HepG2 (cell line): ENCODE results near the gene SLC25A19. TPM values are rescaled to one million over a fixed set of nuclear protein-coding genes. Genes with fewer than 3 reads are reported as not detected.

Experiments
- DPF2 ChIP-seq: sonication (generic); formaldehyde crosslinking; IDR thresholded peaks from 2 replicates; pipeline ENCODE4 v1.4.0; 2020; ENCODE audit warnings: mild to moderate bottlenecking, low read depth, missing genetic modification reagents, borderline replicate concordance
- E2F1 ChIP-seq: sonication (generic); formaldehyde crosslinking; IDR thresholded peaks from 2 replicates; pipeline ENCODE4 v1.5.0; 2020; ENCODE audit warnings: missing genetic modification reagents
- MAFG ChIP-seq: sonication (generic); formaldehyde crosslinking; IDR thresholded peaks from 2 replicates; pipeline ENCODE4 v1.5.1; 2020; ENCODE audit warnings: mild to moderate bottlenecking, missing genetic modification reagents
- MTF2 ChIP-seq: sonication (generic); formaldehyde crosslinking; IDR thresholded peaks from 2 replicates; pipeline ENCODE4 v1.5.0; 2020; ENCODE audit warnings: missing genetic modification reagents, borderline replicate concordance
- NFKB2 ChIP-seq: sonication (generic); formaldehyde crosslinking; IDR thresholded peaks from 2 replicates; pipeline ENCODE4 v1.4.0; 2020; ENCODE audit warnings: missing genetic modification reagents, borderline replicate concordance
- PPARG ChIP-seq: conservative IDR thresholded peaks from 2 replicates; pipeline ENCODE4 v1.6.1; 2016; ENCODE audit warnings: missing biosample characterization, missing genetic modification reagents
- SP4 ChIP-seq: sonication (generic); formaldehyde crosslinking; IDR thresholded peaks from 2 replicates; pipeline ENCODE4 v1.8.1; 2023; ENCODE audit warnings: mild to moderate bottlenecking, missing genetic modification reagents
- THYN1 ChIP-seq: sonication (generic); formaldehyde crosslinking; IDR thresholded peaks from 2 replicates; pipeline ENCODE4 v1.8.1; 2023; ENCODE audit warnings: low read depth, mild to moderate bottlenecking, moderate library complexity, missing genetic modification reagents, borderline replicate concordance
- YY1 ChIP-seq: IDR thresholded peaks from 2 replicates; pipeline ENCODE4 v1.6.1; 2011; ENCODE audit warnings: low read length, low read depth, moderate library complexity, mild to moderate bottlenecking; ENCODE audit not compliant: insufficient read depth, insufficient replicate concordance
- ZBTB46 ChIP-seq: sonication (generic); formaldehyde crosslinking; IDR thresholded peaks from 2 replicates; pipeline ENCODE4 v1.4.0; 2020; ENCODE audit warnings: mild to moderate bottlenecking, missing genetic modification reagents, borderline replicate concordance
- ZNF180 ChIP-seq: sonication (generic); formaldehyde crosslinking; IDR thresholded peaks from 2 replicates; pipeline ENCODE4 v1.4.0; 2020; ENCODE audit warnings: low read depth, missing genetic modification reagents, borderline replicate concordance
- ZNF337 ChIP-seq: sonication (generic); formaldehyde crosslinking; IDR thresholded peaks from 2 replicates; pipeline ENCODE4 v1.5.1; 2020; ENCODE audit warnings: missing genetic modification reagents, low read depth, mild to moderate bottlenecking, borderline replicate concordance
- ZNF577 ChIP-seq: sonication (generic); formaldehyde crosslinking; IDR thresholded peaks from 2 replicates; pipeline ENCODE4 v1.4.0; 2020; ENCODE audit warnings: mild to moderate bottlenecking, low read depth, missing genetic modification reagents, borderline replicate concordance
- ZNF597 ChIP-seq: sonication (generic); formaldehyde crosslinking; IDR thresholded peaks from 2 replicates; pipeline ENCODE4 v1.5.0; 2020; ENCODE audit warnings: missing genetic modification reagents
- ZNF660 ChIP-seq: sonication (generic); formaldehyde crosslinking; IDR thresholded peaks from 2 replicates; pipeline ENCODE4 v1.5.1; 2020; ENCODE audit warnings: mild to moderate bottlenecking, low read depth, missing genetic modification reagents, borderline replicate concordance
- polyA plus RNA-seq, 8 experiments: library from polyadenylated mRNA; depleted of rRNA in 3 of 8; stranded (reverse) in 7 of 8; unstranded in 1 of 8; fragments of >200 nt; fragmentation: Illumina TruSeq in 4 of 8; extraction: Trizol in 4 of 8; gene quantifications; 2 replicates each; pipeline versions ENCODE4 v1.2.1 to v1.2.3, GENCODE V29; 2011 to 2016; ENCODE audit warnings: low read depth in 4 of 8, missing spikeins in 1 of 8, mixed read lengths in 1 of 8; ENCODE audit not compliant: insufficient read depth in 1 of 8
- total RNA-seq, 5 experiments: library from RNA; depleted of rRNA; stranded (reverse); fragments of >200 nt; fragmentation: Illumina TruSeq; extraction: Trizol; gene quantifications; 2 replicates each; pipeline ENCODE4 v1.2.3, GENCODE V29; 2016; ENCODE audit warnings: low read depth in 1 of 5
- TF ChIP-seq, protein P1 (sequence below), 2 experiments: sonication (generic) in 1 of 2; formaldehyde crosslinking in 1 of 2; IDR thresholded peaks; 2 replicates each; pipeline versions ENCODE4 v1.4.0 to v1.6.1; 2016 to 2020; ENCODE audit warnings: borderline replicate concordance in 1 of 2, low read depth in 1 of 2, mild to moderate bottlenecking in 1 of 2, missing genetic modification reagents in 1 of 2
- TF ChIP-seq, protein P2 (sequence below): IDR thresholded peaks from 2 replicates; pipeline ENCODE4 v1.6.1; 2016; ENCODE audit warnings: low read depth
- TF ChIP-seq, protein P3 (sequence below): sonication (generic); formaldehyde crosslinking; IDR thresholded peaks from 2 replicates; pipeline ENCODE4 v1.8.0; 2022; ENCODE audit warnings: mild to moderate bottlenecking, missing genetic modification reagents, moderate library complexity

The SLC25A19 gene
- total and polyA plus RNA-seq, 2 of the 13 experiments (the other 11 are each of a cell fraction or from before 2014, with no cell fraction given): 24.4 to 41.4 TPM

DNA sequence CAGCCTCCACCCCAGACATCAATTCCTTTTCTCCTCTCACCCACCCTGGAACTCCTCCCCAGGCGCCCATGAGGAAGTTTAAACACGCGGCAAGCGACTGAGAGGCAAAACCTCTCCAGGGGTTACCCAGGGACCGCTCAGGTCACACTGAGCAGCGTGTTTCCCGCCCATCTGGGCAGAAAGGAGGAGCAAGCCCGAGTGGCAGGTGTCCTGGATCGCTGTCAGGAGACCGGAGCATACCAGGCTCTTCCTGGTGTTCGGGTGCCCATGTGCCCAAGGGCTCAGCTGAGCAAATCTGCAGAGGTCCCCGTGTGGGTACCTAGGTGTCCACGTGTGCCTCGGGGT, 491 bp downstream of the SLC25A19 start (continued):
- TF ChIP-seq, protein P1, sequence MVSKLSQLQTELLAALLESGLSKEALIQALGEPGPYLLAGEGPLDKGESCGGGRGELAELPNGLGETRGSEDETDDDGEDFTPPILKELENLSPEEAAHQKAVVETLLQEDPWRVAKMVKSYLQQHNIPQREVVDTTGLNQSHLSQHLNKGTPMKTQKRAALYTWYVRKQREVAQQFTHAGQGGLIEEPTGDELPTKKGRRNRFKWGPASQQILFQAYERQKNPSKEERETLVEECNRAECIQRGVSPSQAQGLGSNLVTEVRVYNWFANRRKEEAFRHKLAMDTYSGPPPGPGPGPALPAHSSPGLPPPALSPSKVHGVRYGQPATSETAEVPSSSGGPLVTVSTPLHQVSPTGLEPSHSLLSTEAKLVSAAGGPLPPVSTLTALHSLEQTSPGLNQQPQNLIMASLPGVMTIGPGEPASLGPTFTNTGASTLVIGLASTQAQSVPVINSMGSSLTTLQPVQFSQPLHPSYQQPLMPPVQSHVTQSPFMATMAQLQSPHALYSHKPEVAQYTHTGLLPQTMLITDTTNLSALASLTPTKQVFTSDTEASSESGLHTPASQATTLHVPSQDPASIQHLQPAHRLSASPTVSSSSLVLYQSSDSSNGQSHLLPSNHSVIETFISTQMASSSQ (IDR thresholded peaks at IDR 0.05; ENCODE audit: low read depth): no peak
- TF ChIP-seq, protein P1 (CRISPR knock-in tag; IDR thresholded peaks at IDR 0.05; ENCODE audit: borderline replicate concordance): no peak
- no peak for TF ChIP-seq ZNF337 (CRISPR knock-in tag)
- TF ChIP-seq ZNF660 (CRISPR knock-in tag): peak; percentile 67; the same call in 1 of the 2 replicates
- TF ChIP-seq, protein P2, sequence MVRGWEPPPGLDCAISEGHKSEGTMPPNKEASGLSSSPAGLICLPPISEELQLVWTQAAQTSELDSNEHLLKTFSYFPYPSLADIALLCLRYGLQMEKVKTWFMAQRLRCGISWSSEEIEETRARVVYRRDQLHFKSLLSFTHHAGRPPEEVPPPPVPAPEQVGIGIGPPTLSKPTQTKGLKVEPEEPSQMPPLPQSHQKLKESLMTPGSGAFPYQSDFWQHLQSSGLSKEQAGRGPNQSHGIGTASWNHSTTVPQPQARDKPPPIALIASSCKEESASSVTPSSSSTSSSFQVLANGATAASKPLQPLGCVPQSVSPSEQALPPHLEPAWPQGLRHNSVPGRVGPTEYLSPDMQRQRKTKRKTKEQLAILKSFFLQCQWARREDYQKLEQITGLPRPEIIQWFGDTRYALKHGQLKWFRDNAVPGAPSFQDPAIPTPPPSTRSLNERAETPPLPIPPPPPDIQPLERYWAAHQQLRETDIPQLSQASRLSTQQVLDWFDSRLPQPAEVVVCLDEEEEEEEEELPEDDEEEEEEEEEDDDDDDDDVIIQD (CRISPR knock-in tag): no peak
- TF ChIP-seq, protein P3, sequence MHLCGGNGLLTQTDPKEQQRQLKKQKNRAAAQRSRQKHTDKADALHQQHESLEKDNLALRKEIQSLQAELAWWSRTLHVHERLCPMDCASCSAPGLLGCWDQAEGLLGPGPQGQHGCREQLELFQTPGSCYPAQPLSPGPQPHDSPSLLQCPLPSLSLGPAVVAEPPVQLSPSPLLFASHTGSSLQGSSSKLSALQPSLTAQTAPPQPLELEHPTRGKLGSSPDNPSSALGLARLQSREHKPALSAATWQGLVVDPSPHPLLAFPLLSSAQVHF (CRISPR knock-in tag): no peak
- no peak; the same call in 1 of the 2 replicates for TF ChIP-seq SP4
- TF ChIP-seq ZBTB46 (CRISPR knock-in tag): no peak
- TF ChIP-seq DPF2: 0 out of 2 replicates have a peak, but pooled peaks have one; percentile 10
- no peak for TF ChIP-seq THYN1
- no peak; the same call in 1 of the 2 replicates for TF ChIP-seq PPARG (CRISPR knock-in tag)
- no peak for TF ChIP-seq NFKB2 (CRISPR knock-in tag)
- TF ChIP-seq ZNF597 (CRISPR knock-in tag): no peak
- TF ChIP-seq ZNF577 (CRISPR knock-in tag): no peak
- TF ChIP-seq E2F1 (CRISPR knock-in tag): 0 out of 2 replicates have a peak, but pooled peaks have one; percentile 67
- no peak for TF ChIP-seq ZNF180 (CRISPR knock-in tag)
- no peak for TF ChIP-seq MAFG (CRISPR knock-in tag)
- TF ChIP-seq MTF2 (CRISPR knock-in tag): no peak
- no peak for TF ChIP-seq YY1
